Endodermal cell (in vitro differentiated cells): ENCODE data around the gene MAPK8. TPM values are rescaled to one million over a fixed set of nuclear protein-coding genes. Genes with fewer than 3 reads are reported as not detected.

Experiments used
- DNase-seq: peaks from one replicate; pipeline ENCODE4 v3.0.0-alpha.2; 2017
- H3K27ac ChIP-seq: 2 replicates; pipeline ENCODE4 v1.5.1; 2013; ENCODE audit warnings: mild to moderate bottlenecking, low read depth, low read length, moderate library complexity
- H3K27me3 ChIP-seq: 2 replicates; pipeline ENCODE4 v1.6.1; 2013; ENCODE audit warnings: mild to moderate bottlenecking, low read length, moderate library complexity; ENCODE audit not compliant: insufficient read depth, control insufficient read depth, poor library complexity, severe bottlenecking
- H3K36me3 ChIP-seq: 2 replicates; pipeline ENCODE4 v1.7.0; 2013; ENCODE audit warnings: mild to moderate bottlenecking, low read length, moderate library complexity; ENCODE audit not compliant: control insufficient read depth, insufficient read depth
- H3K4me1 ChIP-seq: one replicate; pipeline ENCODE4 v1.7.0; 2013; ENCODE audit warnings: low read length; ENCODE audit not compliant: control insufficient read depth, insufficient read depth
- H3K4me3 ChIP-seq: 2 replicates; pipeline ENCODE4 v1.5.1; 2013; ENCODE audit warnings: mild to moderate bottlenecking, low read length, moderate library complexity
- H3K9ac ChIP-seq: 2 replicates; pipeline ENCODE4 v1.6.1; 2013; ENCODE audit warnings: mild to moderate bottlenecking, low read length, moderate library complexity; ENCODE audit not compliant: poor library complexity, severe bottlenecking; ENCODE audit errors: extremely low read depth
- H3K9me3 ChIP-seq: 2 replicates; pipeline ENCODE4 v1.6.1; 2013; ENCODE audit warnings: mild to moderate bottlenecking, low read length, moderate library complexity; ENCODE audit not compliant: control insufficient read depth
- H3K27ac Mint-ChIP-seq: 2 replicates; pipeline ENCODE4 v1.8.0; 2020; ENCODE audit warnings: mixed read lengths
- H3K27me3 Mint-ChIP-seq: 2 replicates; pipeline ENCODE4 v1.8.0; 2021; ENCODE audit warnings: mild to moderate bottlenecking, mixed read lengths; ENCODE audit not compliant: insufficient read depth
- H3K36me3 Mint-ChIP-seq: 2 replicates; pipeline ENCODE4 v1.8.0; 2020; ENCODE audit warnings: low read depth, mixed read lengths
- H3K4me1 Mint-ChIP-seq: 2 replicates; pipeline ENCODE4 v1.8.0; 2020; ENCODE audit warnings: mixed read lengths
- H3K4me3 Mint-ChIP-seq: 2 replicates; pipeline ENCODE4 v1.8.0; 2020; ENCODE audit warnings: mild to moderate bottlenecking, moderate library complexity, mixed read lengths
- H3K9me3 Mint-ChIP-seq: 2 replicates; pipeline ENCODE4 v1.8.0; 2020; ENCODE audit warnings: mild to moderate bottlenecking, mixed read lengths
- WGBS, 2 experiments: methylation state at CpG; one replicate each; pipeline versions ENCODE4 v1.1.5 to v1.1.7; 2013; ENCODE audit warnings: missing lambda C conversion rate in 2 of 2, mixed read lengths in 1 of 2; ENCODE audit not compliant: insufficient coverage in 1 of 2, insufficient read length in 1 of 2; 5-methylcytosine and 5-hydroxymethylcytosine counted together
- total RNA-seq, 2 donors: library from RNA; stranded (reverse); fragmentation: NEBNext Ultra II Directional in 1 of 2; extraction: Animal tissue kit (Norgen Biotek cat#: 25700) in 1 of 2; gene quantifications; 2 replicates in 1 of 2; 3 replicates in 1 of 2; pipeline ENCODE4 v1.2.1, GENCODE V29; 2021
- TF ChIP-seq, protein P1 (sequence below): fragments of 200-600 bp; sonication (generic); conservative IDR thresholded peaks from 2 replicates; pipeline ENCODE4 v1.5.0; 2021; ENCODE audit warnings: antibody characterized with exemption, mild to moderate bottlenecking

Gene MAPK8
- total RNA-seq, 2 donors from 2014 or later: 84.2 to 146 TPM

GRCh38 chr10:48384699-48384982 lies 78.2 kb downstream of the MAPK8 start:
- Histone ChIP-seq H3K4me1 (peaks cover 17% of the 10 kb centered on the region), H3K27ac (no peak overlapping the region), H3K36me3 (peaks cover 8% of the 10 kb centered on the region), H3K9me3 (peaks cover 23% of the 10 kb centered on the region), H3K27me3 (no peaks in the 10 kb centered on the region), H3K9ac (no peak overlapping the region), H3K4me3 (no peak overlapping the region)
- H3K4me3 Mint-ChIP-seq: no peak overlapping the region
- DNase-seq: no peak
- no peaks in the 10 kb centered on the region for H3K27me3 Mint-ChIP-seq
- H3K4me1 Mint-ChIP-seq: peaks cover 43% of the 10 kb centered on the region
- H3K9me3 Mint-ChIP-seq: peaks cover 18% of the 10 kb centered on the region
- TF ChIP-seq, protein P1, sequence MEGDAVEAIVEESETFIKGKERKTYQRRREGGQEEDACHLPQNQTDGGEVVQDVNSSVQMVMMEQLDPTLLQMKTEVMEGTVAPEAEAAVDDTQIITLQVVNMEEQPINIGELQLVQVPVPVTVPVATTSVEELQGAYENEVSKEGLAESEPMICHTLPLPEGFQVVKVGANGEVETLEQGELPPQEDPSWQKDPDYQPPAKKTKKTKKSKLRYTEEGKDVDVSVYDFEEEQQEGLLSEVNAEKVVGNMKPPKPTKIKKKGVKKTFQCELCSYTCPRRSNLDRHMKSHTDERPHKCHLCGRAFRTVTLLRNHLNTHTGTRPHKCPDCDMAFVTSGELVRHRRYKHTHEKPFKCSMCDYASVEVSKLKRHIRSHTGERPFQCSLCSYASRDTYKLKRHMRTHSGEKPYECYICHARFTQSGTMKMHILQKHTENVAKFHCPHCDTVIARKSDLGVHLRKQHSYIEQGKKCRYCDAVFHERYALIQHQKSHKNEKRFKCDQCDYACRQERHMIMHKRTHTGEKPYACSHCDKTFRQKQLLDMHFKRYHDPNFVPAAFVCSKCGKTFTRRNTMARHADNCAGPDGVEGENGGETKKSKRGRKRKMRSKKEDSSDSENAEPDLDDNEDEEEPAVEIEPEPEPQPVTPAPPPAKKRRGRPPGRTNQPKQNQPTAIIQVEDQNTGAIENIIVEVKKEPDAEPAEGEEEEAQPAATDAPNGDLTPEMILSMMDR: no peak
- H3K36me3 Mint-ChIP-seq: peaks cover 7% of the 10 kb centered on the region
- H3K27ac Mint-ChIP-seq: no peak overlapping the region

- Histone ChIP-seq H3K4me3 (no peak overlapping the region), H3K9me3 (no peaks in the 10 kb centered on the region), H3K4me1 (peaks cover 22% of the 10 kb centered on the region), H3K9ac (no peak overlapping the region), H3K27me3 (no peaks in the 10 kb centered on the region), H3K27ac (no peak overlapping the region), H3K36me3 (no peaks in the 10 kb centered on the region)
- no peak overlapping the region for H3K4me3 Mint-ChIP-seq
- no peaks in the 10 kb centered on the region for H3K27me3 Mint-ChIP-seq
- H3K27ac Mint-ChIP-seq: no peak overlapping the region
- TF ChIP-seq, protein P1: no peak
- H3K36me3 Mint-ChIP-seq: no peaks in the 10 kb centered on the region
- H3K9me3 Mint-ChIP-seq: no peaks in the 10 kb centered on the region
- WGBS, 2 experiments: 94 to 100% methylated on average over 2 of the region's 2 CpGs
- H3K4me1 Mint-ChIP-seq: peaks cover 50% of the 10 kb centered on the region
- no peak for DNase-seq
These were observed 82.8 kb downstream of the MAPK8 start for GRCh38 chr10:48389272-48389671.

GRCh38 chr10:48389846-48390557 lies 83.5 kb downstream of the MAPK8 start:
- TF ChIP-seq, protein P1: no peak

More at GRCh38 chr10:48389846-48390557, 83.5 kb downstream of the MAPK8 start:
- Histone ChIP-seq H3K36me3 (no peaks in the 10 kb centered on the region), H3K27ac (no peak overlapping the region), H3K27me3 (no peaks in the 10 kb centered on the region), H3K9ac (no peak overlapping the region), H3K9me3 (no peaks in the 10 kb centered on the region), H3K4me1 (peaks cover 19% of the 10 kb centered on the region), H3K4me3 (no peak overlapping the region)
- Mint-ChIP-seq H3K36me3 (no peaks in the 10 kb centered on the region), H3K4me3 (no peak overlapping the region), H3K27me3 (no peaks in the 10 kb centered on the region), H3K27ac (no peak overlapping the region), H3K4me1 (peaks cover 43% of the 10 kb centered on the region), H3K9me3 (no peaks in the 10 kb centered on the region)
- DNase-seq: no peak
- 93 to 100% methylated on average over 2 of the region's 2 CpGs for WGBS, 2 experiments
